Fibroblast of gingiva (primary cell): Measurements from ENCODE around the gene RASD1.

Source experiments
- DNase-seq: peaks from one replicate; pipeline ENCODE4 v3.0.0-alpha.2; 2011; ENCODE audit warnings: low read depth

The RASD1 gene

DNA sequence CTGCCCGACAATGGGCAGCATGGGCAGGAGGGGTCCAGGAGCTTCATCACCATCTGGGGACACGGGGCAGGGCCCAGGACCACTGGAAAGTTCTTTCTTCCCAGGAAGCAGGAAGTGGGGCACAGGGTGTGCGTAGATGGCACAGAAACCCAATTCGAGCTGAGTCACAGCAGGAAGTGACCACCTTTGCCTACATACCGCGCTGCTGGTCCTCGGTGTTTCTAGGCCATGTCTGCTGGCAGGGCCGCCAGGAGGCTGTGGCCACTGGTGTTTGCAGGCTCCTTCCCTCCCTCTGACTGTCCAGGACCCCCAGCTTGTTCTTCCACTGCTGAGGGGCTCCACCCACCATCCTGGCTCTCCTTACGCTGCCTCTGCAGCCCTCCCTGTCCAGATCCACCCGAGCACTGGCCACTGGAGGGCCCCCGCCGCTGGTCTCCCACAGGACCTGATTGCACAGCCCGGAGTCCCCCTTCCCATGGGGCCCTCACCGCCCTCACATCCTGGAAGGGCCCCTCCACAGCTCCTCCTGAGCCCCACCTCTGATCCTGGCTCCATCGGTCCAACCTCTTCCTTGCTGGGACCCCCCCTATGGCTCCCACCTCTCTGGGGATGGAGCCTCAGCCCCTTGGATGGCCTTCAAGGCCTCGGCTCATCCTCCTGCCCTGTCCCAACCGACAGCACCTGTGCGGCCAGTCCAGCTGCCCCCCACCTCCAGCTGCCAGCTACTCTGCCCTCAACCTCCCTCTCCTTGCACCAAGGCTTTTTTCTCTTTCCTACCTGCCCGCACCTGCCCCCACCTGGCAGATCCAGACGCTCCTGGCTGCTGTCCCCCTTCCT lies 14.5 kb upstream of the RASD1 start:
- DNase-seq, result no peak

DNA sequence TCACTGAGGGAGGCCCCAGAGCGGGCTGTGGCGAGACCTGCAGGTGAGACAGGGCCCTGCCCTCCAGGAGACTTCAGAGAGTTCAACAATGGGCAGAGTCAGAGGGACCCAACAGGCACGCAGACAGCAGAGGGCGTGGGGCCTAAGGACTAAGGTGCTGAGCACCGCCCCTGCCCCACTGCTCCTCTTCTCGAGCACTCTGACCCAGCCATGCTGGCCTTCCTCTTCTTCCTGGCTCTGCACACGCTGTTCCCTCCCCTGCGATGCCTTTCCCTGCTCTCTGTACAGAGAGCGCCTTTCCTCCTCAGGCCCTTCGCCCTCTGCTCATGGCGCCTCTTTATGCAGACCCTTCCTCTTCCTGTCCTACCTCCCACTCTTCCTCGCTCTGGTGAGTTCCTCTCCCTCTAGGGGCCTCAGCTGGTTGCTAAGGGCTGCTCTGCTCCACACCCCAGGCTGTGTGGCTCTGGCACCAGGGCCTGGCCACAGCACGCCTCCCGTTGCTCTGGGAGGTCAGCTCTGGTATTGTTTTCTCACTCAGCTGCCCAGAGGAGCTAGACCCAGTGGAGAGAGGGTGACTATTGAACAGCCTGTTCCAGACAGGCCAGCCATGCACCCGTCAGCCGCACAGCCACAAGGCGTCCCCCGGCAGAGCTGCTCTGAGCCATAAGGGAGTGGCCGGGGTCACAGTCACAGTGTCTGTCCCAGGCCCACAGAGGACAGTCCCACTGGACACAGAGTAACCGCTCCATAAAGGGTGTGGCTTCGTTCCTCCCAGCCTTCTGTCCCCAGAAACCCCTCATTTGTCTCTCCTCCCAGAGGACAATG lies 13.6 kb upstream of the RASD1 start:
- DNase-seq, result no peak

DNA sequence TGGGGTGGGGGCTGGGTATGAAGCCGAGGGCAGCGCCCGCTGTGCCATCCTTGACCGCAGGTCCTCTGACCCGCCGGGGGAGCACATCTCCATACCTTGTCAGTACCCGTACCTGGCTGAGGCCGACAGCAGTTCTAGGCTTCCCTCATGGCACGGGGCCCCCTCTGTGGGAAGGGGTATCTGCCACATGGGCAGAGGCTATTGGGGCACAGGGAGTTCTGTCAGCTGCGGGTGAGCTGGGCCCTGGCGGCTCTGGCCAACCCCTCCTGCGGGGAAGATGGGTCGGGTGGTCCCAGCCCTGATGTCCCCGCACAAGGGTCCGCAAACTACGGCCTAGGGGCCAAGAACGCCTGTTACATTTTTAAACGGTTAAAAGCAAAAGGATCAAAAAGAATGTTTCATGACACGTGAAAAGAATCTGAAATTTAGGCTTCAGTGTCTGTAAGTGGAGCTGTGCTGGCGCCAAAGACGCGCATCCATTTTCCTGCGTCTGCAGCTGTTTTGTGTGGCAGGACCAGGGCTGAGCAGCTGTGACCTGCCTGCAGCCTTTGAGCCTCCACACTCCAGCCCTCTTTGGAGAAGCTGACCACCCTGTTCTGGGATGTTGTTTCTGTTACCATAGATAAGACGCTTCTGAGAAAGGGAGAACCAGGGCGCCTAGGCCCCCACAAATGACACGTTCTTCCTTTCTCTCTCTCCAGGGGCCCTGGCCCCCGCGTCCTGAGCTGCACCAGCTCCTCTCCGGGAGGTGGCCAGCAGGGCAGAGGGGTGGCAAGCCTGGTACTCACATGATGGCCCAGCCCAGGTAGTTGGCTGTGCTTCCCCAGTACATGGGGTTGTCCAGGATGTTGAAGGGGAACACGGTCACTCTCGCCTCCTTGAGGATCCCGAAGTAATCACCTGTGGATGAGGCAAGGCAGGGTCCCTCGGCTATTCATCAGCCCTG lies 12.7 kb upstream of the RASD1 start:
- no peak for DNase-seq

DNA sequence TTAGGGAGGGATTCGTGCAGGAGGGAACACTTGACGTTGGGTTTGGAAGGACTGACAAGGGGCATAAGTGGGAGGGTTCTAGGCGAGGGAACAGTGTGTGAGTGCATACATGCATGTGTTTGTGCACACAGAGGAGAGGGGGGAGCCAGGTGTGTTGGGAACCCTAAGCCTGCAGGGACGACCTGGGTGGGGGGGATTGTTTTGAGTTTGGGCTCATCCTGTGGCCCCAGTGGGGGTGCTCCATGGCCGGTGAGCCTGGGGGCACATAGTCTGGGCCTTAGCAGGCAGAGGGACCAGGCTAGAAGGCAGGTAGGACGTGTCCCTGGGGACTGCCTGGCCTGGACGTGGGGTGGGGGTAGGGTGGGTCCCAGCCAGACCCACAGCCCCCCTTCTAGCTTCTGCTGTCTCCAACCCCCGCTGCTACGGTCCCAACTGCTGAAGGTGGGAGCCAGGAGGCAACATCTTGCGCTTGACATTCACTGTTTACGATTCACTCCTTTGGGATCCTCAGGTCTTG lies 11.9 kb upstream of the RASD1 start:
- DNase-seq, result no peak

DNA sequence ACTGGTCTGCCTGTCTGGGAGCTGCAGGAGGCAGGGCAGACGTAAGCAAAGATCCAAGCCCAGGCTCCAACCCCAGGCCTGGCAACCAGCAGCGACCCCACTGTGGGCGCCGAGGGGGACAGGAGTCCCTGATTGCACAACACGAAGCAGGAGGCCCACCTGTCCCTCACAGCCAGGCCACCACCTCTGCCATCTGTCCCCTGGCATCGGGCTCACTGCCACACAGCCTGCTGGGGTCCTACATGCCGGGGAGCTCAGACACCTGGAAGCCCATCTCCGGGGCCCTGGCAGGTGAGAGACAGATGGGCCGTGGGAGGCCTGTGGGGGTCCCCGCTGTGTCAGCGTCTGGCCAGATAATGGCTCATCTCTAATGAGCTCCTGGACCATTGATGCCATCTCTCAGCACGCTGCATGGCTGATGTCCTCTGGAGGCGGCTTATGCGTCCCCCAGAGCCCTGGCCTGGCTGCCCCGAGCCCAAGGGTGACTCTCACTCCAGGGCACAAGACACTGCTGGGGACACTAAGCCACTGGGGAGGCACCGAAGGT lies 11.3 kb upstream of the RASD1 start:
- DNase-seq, result no peak

DNA sequence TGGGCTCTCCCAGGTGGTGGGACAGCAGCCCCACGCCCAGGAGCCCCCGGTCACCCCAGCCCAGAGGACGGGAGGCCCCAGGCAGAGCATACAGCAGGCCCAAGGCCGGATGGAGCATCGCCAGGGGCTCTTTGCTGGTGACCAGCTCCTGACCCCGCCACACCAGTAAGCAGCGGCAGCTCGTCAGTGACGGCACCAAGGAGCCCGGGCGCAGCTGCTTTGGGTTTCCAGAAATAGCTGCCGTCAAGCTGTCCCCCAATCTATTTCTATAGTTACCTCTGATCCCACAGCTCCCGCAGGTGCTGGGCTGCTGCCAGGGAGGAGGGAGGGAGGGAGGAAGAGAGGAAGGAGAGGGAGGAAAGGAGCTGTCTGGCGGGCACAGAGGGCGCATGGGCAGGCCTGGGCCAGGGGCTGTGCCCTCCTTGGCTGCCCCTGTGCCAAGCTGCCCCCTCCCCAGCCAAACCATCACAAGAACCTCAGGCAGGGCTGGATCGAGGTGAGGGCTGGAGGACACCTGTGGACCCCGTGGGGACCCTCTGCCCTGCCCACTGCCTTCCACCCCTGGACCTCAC lies 10.8 kb upstream of the RASD1 start:
- no peak for DNase-seq

DNA sequence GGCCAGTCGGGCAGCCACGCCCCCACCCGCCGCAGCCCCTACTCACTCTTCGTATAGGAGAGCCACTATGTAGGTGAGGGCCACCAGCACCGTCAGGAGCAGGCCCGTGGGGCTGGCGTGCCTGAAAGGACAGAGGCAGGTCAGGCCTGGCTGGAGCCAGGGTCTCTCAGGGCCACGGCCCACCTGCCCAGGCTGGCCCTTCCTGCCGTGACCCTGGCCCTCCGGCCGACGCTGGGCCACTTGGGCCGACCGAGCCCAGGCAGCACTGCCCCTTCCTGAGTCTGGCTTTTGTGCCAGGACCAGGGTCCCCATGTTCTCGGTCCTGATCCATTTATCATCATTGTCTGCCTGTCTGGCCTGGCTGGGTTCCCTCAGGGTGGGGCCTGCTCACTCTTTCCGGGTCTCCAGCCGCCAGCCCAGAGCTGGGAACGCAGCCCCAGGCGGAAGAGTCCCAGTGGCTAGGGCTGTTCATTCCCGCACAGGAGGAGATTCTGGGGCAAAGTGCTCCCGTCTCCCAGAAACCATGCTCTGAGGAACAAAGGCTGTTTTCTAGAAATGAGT lies 10.1 kb upstream of the RASD1 start:
- DNase-seq, result no peak

DNA sequence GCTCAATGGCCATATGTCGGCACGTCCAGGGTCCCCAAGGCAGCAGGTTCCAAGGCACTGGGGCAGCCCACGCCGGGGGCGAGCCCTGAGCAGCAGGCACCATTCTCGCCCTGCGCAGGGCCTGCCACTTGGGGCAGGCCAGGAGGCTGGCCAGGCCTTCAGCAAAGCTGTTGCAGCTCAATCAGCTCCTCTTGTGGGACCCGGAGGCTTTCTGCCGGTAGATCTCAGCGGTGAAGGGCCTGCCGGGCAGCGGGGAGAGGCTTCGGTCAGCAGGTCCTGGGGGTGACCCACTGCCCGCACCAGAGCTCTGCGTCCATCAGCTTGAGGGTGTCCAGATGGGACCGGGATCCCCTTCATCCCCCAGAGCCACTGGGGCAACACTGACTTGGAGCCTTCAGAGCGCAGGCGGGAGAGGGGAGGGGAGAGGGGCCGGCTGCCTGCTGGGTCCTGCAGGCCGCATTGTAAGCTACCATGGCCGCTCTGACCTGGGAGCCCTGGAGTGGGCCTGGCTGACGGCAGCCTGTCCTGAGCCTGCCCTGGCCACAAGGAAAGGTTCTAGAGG lies 9.5 kb upstream of the RASD1 start:
- DNase-seq, result no peak

DNA sequence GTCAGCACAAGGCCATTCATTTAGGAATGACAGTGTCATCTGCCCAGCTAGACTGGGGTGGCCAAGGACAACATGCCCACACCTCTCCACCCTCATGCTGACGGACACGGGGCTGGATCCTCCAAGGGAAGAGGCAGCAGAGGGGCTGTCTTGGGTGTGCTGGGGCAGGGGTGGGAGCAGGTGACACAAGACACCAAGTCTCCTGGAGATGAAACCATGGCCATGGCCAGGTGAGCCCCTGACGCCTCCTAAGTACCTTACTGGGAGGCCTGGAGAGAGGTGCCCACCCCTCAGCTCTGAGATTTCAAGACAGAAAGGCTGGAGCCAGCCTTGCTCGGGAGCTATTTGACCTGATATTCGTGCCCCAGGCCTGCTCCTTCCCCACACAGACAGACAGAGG lies 9.0 kb upstream of the RASD1 start:
- no peak for DNase-seq

DNA sequence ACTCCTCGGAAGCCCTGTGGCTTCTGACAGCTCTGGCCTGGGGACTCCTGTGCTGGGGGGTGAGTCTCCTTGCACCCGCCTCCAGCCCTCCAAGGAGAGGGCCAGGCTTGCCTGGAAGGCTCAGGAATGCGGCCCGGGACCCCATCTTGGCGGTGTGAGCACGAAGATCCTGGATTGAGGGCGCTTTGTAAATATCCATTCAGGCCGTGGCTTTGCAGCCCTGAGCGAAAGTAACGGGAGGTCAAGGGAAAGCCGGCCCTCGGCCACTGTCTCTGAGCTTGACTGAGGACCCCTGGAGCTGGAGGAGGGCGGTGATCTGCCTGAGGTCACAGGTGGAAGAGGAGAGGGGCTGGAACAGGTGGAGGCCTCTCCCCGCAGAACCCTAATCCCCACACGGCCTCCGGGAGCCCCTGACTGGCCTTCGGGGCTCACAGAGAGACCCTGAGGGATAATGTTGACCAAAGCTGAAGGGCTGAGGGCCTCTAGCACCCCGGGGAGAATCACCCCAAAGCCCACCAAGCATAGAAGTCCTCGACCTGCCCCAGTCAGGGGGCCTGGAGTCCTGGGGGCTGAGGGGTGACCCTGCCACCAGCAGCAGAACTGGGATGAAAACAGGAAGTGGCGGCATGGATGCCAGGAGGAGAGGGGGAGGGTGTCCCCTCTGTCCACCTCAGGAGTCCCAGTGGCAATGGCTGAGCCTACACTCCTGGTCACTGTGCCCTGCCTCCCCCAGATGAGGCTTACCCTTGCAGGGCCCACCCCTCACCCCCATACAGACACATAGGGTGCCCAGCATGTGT lies 8.3 kb upstream of the RASD1 start:
- DNase-seq, result no peak

DNA sequence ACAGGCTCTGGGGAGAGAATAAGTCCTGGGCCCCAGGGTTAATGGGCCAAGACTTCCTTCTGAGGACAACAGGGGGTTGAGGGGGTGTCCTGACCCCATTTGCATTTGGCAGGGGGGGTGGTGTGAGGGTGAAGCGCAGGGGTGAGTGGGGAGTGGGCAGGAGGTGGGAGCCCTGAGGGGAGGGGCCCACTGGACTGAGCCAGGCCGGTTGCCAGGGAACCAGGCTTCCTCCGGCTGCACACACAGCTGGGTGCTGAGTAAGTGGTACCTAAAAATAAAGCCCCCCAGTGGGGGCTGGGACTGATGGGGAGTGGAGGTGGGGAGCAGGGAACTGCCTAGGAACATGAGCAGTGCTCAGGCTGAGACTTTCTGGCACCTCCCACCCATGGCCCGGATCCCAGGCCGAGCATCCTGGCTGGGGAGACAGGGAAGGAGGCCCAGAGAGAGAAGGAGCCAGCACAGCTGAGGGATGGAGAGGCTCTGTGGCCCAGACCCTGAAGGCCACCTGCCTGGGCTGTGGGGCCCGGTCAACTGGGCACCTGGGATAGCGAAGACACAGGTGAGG lies 7.5 kb upstream of the RASD1 start:
- no peak for DNase-seq

DNA sequence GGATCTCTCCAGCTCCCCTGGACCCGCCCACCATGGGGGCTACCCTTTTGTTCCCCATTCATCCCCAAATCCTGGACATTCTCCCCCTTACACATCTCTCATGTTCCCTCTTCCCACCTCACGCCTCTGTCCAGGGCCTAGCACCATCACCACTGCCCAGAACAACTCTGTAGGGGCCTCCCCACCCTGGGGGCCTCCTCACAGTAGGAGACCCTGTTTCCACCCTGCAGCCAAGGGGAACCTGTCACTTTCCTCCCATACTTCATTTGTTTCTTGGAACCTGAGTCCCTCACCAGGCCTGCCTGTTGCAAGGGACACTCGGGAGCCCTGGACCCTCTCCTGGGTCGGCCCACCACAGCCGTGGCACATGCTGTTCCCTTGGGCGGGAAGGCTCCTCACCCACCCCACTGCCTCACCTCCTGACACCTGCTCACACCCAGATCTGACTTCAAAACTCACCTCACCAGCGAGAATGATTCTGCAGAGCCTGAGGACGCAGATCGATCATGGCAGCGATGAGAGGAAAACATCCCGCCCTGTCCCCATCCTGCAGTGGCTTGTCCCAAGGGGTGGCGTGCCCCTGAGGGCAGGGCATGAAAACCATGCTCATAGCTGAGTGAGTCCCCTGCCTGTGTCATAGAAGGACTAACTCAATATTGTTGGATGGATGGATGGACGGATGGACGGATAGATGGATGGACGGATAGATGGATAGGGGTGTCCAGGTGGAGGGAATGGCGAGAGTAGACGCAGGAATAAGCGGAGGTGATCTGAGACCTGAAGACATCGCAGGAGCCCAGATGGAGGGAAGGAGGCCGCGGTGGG lies 6.8 kb upstream of the RASD1 start:
- DNase-seq, result no peak

DNA sequence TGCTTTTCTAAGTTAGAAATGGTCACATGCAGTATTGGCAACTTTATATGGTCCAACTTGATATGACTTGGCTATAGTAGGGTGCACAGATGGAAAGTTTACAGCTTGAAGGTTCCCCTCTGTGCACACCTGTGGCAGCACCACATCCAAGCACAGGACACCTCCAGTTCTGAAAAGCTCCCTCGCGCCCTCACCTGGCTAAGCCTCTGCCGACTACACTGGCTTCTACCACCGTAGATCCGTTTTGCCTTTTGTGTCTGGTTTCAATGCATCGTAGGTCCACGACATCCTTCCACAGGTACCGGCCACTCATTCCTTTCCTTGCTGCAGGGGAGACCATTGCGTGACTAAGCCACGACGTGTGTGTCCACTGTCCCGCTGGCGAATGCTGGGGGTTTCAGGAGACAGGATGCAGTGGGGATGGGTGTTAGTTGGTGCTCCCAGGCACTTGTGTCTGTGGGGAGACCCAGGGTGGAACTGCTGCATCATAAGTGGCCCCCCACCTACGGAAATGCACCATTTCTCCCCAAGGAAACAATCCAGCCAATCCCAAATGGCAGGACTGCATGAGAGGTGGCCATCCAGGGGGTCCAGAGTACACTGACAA lies 4.9 kb upstream of the RASD1 start:
- no peak for DNase-seq

DNA sequence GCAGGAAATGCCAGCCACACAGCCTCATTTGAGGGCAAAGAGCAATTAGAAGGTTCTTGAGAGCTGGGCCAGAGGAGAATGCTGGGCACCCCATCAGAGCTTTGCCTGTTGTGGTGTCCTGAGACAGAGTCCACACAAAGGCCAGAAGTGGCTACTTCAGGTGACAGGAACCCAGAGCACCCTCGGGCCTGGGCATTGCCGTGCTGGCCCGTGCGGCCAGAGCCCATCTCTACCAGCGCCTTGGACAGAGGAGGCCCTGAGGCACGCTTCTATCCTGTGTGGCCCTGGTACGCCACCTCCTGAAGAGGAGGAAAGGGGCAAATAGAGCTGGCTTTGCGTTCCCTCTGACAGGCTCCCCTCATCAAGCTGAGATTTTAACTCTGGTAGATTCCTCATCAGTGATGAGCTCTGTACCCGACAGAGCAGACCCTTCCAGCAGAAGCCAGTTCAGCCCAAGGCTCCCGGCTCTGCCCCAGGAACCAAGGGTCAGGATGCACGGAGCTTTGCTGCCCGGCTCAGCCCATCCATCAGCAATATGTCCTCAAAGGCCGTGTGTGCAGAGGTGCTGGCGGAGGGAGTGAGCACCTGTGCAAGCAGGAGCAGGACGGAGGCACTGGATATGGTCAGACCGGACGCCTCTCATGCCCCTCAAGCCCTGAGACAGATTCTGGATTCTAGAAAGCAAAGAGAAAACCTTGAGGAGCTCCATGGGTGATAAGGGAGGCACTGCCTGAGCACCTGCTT lies 3.4 kb upstream of the RASD1 start:
- DNase-seq, result no peak

DNA sequence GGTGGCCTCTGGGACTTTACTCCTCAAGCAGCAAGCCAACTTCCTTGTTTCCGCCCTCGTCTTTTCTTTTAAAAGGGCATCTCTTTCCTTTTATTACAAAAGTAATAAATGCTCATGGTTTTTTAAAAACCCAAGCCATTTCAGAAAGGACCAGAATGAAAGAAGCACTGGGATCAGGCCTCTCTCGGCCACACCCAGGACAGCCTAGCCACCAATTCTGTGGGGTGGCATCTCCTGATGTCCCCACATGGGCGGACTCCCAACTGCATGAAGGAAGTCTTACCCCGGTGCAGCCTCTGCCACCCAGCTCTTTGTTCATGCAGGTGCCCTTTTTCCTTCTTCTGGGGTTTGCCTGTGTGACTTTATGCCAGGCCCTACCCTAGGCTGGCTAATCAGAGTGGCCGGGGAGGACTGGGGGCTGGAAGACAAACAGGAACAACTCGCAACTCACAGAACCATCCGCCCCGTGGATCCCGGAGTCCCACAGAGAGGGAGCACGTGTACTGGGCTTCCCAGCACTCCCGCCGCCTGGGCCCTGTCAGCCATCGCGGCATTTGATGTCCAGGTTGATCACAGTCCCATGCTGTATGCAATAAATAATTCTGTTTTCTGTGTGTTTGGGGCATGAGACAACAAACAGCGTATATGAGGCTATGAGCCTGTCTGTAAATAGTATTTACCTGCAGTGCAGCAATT lies 2.6 kb upstream of the RASD1 start:
- DNase-seq, result no peak

DNA sequence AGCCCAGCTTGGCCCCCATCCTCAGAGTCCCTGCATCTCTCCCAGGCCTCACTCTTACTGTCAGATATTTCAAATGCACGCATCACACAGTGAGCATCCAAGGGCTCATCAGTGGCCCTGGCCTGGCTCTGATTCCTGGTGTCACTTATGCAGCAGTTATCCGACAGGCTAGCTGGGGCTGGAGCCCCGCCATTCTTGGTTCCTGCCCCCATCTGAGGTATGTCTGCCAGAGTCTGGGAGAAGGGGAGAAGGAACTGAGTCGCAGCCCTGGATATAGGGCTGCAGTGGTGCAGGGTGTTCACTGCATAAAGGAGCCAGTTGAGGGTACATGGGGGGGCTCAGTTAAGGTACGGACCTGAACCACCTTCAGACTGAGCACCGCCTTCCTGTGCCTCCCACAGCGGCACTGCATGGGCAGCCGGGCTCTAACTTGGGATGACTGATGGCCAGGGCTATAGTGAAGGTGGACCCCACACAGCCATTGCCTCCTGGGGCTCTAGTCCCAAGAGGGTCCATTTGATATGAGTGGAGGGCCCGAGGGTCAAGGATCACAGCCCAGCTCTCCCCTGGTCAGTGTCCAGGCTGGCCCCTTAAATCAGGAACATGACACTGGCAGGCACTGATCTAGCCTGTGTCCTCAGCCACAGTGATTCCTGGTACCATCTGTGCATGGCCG lies 1.8 kb upstream of the RASD1 start:
- no peak for DNase-seq
